ENCODE results near the gene STK17A.
"Not testable (repeated sequence)": the region's sequence is repeated elsewhere in the genome, so short reads cannot be mapped to it uniquely, and the experiment has no call there.

Gene STK17A

DNA sequence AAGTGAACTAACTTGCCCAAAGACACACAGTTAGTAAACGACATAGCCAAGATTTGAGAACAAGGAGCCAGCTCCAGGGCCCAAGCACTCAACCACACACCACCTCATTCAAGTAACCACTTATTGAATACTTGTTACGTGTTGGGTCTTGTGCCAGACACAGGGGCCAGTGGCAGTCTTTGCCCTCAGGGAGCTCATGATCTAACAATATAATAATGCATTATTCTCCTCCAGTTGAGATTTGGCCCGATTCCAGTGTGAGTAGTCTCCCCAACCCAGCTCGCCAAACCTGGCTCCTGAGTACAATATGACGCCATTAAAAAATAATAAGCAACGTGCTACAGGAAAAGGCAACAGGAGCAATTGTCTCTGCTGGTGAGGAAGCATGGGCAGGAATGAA is 14.4 kb upstream of the STK17A start:
- peak; percentile 99 for DNase-seq (ENCODE audit: low read depth)

DNA sequence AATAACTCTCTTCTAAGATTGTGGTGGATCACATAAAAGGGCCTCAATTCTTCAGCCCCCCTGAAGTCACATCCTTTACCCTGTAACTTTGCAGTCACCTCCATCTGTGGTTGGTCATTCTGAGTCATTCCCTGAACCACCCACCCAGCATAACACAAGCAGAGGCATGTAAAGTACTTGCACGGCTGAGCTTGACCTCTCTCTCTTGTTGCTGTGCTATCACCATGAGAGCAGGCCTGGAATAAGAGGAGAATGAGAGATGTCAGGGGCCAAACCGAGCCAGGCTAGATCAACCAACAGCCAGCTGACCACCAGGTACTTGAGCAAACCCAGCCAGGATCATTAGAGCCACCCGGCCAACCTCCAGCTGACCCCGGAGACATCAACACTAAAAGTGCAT is 13.5 kb upstream of the STK17A start:
- DNase-seq (ENCODE audit: low read depth), result peak; percentile 94

DNA sequence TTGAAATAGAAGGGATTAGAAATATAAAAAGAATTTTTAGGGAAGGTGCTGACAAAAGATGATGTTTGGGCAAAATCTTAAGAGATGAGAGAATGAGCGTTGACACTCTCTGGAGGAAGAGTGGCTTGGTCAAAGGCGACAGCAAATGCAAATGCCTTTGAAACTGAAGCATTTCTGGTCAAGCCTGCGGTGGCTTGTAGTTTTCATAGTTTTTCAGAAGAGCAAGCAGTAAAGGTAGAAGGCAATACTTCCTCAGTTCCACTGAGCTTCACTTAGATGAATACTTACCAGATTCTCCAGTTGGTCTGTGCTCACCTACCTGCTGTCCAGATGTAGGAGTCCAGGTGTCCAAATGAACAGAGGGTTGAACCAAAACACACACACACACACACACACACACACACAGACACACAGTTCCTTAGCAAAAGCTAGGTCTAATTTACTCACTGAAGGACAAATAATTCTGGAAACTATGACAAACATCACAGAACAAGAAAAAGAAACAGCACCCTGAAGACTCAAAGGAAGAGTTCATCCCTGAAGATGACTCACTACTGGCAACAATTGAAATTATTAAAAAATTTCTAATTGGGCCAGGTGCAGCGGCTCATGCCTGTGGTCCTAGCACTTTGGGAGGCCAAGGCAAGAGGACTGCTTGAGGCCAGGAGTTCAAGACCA is 12.1 kb upstream of the STK17A start:
- peak; percentile 53 for DNase-seq (ENCODE audit: low read depth)

DNA sequence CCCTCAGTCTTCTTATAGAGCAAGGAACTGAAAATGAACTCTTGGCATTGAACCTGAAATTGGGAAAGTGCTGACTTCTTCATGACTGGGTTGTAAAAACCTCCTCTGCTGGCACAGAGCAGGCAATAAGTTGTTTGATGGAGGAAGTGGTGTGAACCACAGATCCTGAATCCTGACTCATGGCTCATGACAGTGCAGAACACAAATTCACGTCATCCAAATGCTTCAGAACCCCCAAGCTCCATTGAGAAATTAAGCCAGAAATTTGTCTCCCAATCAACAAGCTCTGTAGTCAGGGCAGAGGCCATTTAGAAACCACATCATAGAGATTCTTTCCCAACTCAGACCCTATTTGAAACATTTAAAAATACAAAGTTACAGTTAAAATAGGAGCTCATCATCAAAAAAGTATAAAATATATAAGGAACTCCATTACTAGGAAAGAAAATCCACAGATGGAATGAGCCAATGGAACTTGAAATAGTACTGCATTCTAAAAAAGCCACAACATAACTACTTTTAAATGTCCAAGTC is 10.3 kb upstream of the STK17A start:
- peak; percentile 99 for DNase-seq (ENCODE audit: low read depth)

DNA sequence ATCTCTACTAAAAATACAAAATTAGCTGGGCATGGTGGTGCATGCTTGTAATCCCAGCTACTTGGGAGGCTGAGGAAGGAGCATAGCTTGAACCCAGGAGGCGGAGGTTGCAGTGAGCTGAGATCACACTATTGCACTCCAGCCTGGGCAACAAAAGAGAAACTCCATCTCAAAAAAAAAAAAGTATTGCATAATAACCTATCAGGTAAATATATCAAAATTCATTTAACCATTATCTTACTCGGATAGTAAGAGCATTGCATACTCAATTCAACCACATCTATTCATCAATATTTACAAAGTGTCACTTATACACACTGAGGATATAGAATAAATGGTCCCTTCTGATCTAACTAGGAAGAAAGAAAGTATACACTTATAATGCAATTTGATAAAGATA is 9.1 kb upstream of the STK17A start:
- not testable (repeated sequence) for DNase-seq (ENCODE audit: low read depth)

DNA sequence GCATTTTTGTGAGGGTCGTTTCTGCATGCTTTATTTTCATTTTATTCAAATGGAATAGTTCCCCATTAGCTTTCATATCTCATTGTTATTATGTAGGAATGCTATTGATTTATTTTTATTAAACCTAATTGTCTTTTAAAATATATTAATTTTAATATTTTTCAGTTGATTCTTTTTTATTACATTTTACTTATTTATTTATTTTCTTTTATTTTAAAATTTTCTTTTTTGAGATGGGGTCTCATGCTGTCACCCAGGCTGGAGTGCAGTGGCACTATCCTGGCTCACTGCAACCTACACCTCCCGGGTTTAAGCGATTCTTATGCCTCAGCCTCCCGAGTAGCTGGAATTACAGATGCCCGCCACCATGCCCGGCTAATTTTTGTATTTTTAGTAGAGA is 7.4 kb upstream of the STK17A start:
- DNase-seq (ENCODE audit: low read depth), result no peak

DNA sequence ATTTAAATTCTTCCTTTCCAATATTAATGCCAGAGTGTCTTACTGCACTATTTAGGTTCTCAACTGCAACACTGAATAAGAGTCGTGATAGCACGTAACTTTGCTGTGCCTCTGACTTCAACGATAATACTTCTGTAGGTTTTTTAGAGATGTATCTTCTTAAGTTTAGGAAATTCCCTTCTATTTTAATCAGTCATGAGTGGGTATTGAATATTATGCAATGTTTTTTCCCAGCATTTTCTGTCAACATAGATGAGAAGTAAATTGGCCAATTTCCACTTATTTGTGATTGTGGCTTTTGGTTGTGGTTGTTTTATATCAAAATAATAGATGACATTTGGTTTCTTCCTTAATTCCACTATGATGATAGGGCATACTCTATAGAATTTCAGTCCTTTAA is 6.7 kb upstream of the STK17A start:
- DNase-seq (ENCODE audit: low read depth), result no peak

DNA sequence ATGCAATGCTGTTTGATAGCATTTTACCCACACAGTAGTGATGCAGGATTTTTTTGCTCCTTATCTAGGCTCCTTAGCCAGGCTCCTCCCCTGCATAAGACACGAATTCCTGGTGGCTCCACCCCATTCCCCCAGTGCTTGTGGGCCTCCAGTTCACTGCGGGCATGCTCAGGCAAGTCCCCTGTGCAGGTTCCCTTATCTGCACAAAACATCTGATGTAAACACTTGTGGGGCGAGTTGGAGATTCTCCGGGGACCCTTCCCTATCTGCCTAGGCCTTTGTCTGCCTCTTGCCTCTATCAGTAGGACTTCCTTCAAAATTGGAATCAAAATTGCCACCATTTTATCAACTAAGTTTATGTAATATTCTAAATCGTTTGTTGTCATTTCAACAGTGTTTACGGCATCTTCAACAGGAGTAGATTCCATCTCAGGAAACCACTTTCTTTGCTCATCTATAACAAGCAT is 5.4 kb upstream of the STK17A start:
- DNase-seq (ENCODE audit: low read depth), result no peak

DNA sequence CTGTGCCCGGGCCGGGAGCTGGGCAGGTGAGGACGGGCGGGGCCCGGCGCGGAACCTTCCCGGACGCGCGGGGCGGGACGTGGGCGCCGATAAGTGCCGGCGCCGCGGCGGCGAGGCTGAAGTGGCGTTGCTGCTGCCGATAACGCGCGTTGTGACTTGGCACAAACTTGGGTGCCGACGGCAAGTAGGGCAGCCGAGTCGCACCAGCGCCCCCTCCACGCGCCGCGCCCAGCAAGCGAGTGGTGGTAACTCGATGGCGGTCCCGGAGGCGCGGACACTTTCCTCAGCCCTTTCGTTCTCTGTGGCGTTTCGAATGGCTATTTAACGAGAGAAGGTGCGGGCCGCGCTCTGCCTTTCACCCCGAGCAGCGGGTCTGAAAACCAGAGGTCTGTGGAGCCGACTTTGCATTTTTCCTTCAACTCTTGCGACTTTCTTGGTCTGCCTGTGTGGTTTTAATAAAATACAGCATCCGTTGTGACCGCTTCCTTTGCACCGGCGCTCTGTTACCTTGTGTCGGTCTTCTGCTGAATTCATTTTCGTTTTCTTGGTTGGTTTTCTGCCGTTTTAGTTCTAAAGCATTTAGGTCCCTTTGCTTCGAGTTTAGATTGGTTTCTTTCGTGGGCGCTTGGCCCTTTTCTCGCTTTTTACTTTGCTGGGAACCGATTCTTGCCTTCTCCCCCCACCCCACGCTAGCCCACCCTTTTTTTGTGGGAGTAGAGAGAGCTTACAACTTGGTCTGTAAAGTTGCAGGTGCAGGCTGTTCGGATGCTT is 701 bp downstream of the STK17A start:
- DNase-seq (ENCODE audit: low read depth), result peak; percentile 70

DNA sequence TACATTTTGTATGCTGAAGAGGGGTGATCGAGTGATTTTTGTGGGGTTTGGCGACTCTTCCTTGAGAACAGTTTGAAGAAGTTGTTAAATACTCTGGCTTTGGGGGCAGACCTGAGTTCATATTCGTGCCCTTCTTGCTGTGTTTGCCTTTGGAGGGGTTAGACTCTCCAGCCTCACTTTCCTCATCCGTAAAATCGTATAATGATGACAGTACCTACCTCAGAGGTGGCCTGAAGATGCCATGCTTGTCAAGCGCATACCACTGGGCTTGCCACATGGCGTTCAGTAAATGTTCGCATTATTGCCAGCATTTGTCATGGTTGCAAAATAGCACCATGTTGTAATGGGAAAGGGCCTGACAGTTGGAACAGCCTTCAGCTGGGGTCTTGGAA is 1.3 kb downstream of the STK17A start:
- peak; percentile 78 for DNase-seq (ENCODE audit: low read depth)

DNA sequence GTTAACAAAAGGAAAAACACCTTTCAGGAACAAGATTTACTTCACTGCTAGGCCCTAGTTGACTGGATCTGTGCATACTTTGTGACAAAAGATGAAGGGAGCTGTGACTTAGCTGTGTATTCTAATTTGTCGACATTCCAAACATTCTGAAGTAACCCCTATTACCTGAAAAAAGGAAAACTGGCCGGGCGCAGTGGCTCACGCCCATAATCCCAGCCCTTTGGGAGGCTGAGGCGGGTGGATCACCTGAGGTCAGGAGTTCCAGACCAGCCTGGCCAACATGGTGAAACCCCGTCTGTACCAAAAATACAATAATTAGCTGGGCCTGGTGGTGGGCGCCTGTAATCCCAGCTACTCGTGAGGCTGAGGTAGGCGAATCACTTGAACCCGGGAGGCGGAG is 1.8 kb downstream of the STK17A start:
- DNase-seq (ENCODE audit: low read depth), result not testable (repeated sequence)

DNA sequence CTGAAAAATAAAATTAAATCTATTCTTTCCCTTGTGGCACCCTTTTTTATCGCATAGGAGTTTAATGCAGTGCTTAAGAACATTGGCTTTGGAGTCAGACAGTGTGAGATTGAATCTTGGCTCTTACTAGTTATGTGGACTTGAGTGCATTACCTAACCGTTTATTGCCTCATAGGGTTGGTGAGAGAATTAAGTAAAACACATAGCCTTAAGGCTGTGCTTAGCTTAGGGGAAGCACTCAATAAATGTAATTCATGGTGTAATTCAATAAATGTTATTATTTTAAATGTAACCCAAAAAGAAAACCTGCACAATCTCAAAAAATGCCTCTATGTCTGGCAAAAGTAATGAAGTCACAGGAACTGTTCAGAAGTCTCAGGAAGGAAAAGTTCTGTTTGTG is 2.7 kb downstream of the STK17A start:
- DNase-seq (ENCODE audit: low read depth), result peak; percentile 64

DNA sequence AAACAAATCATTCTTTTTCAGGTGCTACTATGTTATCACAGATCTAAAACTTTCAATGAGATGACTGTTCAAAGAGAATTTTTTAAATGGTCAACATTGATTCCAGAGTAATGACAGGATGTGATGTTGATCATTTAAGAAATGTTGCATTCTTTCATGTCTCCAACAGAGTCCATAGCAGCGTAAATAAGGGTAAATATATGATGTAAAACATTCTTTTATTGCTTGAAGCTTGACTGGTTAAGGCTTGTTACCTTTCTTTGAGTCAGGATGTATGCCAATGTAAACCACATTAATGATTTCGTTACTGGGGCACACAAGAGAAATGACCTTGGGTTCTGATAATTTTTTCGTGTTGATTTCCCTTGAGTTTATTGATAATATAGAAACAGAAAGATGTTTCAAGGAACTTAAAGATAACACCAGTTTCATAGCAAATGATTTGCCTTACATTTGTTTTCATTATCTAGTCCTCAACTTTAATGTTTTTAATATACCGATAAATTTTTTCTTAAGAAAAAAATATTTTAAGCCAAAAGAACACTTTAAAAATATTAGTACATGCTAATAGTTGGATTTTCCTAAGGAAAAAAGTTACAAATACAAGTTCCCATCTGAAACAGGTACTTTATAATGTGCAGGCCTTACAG is 3.5 kb downstream of the STK17A start:
- peak; percentile 75 for DNase-seq (ENCODE audit: low read depth)

DNA sequence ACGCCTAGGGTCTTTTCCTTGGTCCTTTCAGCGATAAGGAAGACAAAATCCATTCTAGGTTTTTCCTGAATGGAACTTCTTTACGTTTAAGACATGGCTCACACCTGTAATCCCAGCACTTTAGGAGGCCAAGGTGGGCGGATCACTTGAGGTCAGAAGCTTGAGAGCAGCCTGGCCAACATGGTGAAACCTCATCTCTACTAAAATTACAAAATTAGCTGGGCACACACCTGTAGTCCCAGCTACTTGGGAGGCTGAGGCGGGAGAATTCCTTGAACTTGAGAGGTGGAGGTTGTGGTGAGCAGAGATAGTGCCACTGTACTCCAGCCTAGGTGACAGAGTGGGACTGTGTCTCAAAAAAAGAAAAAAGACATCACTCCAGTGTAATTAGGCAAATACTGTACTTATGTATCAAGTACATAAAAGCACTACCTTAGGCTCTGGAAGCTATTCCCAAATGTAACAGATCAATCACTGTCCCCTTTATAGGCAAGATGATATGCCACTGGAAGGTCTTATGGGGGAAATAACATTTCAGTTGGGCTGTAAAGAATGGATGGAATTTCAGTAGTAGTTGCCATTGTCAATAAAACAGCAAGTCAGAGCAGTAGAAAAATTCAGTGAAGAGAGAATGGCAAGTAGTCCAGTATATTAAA is 5.7 kb downstream of the STK17A start:
- no peak for DNase-seq (ENCODE audit: low read depth)

DNA sequence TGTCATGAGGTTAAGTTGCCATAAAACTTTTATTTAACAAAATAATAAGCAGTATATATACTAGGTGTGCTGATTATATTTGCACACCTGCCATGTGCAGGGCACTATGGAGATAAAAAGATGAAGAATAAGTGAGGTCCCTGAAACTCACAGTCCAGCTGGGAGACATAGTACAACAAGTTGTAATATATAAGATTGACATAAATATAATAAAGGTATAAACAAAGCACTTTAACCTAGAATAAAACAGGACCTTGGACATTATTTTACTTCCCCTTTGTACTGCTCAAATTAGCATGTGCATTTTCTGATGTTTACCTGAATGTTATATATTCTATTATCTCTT is 6.2 kb downstream of the STK17A start:
- DNase-seq (ENCODE audit: low read depth), result no peak

DNA sequence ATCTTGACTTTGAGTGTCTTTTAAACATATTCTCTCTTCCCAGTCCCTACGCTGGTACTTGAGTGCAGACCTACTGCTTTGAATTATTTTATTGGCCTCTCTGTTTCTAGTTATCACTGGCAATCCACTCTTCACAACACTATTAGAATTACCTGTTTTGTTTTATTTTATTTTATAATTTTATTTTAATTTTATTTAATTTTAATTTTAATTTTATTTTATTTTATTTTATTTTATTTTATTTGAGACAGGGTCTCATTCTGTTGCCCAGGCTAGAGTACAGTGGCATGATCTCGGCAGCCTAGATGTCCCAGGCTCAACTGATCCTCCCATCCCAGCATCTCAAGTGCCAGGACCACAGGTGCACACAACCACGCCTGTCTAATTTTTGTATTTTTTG is 6.8 kb downstream of the STK17A start:
- DNase-seq (ENCODE audit: low read depth), result no peak

DNA sequence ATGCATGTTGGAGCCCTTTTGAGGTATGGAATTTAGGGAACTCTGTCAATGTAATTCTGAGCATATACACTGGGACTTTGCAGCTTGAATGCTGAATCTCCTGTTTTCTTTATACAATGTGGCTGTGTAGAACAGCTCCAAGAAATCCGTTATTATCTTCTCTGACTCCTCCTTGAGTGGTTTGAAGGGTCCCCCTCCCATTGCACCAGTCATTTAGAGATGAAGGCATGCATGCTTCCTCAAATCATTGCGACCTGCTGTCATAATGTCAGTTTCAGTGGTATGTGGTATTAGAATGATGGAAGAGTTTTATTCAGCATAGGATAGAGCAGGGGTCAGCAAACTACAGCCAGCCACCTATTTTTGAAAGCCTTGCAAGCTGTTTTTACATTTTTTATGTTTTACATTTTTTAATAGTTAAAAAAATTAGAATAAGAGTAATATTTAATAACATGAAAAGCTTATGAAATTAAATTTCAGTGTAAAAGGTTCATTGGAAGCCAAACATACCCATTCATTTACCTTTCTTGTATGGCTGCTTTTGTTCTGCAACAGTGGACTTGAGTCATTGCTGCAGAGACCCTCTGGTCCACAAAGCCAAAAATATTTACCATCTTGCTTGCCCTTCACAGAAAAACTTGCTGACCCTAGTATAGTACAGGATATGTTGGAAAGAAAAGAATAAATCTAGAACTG is 8.1 kb downstream of the STK17A start:
- DNase-seq (ENCODE audit: low read depth), result no peak

DNA sequence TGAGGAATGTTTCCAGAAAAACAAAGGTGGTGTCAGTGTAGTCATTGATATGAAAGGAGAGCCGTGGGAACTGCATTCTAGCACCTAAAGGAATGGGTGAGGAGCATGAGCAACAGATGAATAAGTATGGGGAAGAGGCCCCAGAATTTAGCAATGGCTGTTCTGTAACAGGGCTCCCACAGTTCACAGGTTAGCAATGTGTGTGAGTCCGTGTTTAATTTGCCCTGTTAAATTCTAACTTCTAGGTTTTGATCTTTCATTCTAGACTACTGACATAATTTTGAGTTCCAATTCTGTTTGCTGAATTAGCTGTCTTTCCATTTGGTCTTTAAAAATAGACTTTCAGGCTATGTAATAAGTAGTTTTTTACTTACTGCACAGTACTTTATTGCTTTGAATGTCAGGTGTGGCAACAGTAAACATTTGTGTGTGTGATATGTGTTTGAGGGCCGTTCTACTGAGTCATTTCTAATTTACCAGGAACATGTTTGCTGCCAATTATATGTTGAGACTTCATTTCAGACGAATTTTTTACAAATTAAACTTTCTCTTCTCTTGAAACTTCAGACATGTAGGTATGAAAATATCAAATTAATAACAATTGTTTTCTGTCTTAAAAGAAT is 8.8 kb downstream of the STK17A start:
- peak; percentile 82 for DNase-seq (ENCODE audit: low read depth)

DNA sequence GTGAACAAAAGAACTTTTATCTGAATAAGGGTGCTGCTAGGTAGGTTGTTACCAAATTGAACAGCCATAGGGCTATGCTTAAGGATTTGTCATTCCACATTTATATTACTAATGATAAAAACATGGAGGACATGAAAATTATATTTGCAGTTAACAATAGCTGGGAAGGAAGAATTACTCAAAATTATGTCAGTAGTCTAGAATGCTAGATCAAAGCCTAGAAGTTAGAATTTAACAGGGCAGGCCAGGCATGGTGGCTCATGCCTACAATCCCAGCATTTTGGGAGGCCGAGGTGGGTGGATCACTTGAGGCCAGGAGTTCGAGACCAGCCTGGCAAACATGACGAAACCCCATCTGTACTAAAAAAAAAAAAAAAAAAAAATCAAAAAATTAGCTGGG is 9.4 kb downstream of the STK17A start:
- DNase-seq (ENCODE audit: low read depth), result peak; percentile 36

DNA sequence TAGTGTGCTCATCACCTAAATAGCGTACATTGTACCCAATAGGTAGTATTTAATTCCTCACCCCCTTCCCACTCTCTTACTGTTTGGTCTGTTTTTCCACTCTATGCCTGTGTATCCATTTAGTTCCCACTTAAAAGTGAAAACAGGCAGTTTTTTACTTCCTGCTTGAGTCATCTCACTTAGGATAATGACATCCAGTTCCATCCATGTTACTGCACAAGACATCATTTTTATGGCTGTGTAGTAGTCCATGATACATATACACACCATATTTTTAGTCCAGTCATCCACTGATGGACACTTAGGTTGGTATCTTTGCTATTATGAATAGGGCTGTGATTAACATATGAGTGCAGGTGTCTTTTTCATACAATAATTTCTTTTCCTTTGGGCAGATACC is 10.1 kb downstream of the STK17A start:
- peak; percentile 44 for DNase-seq (ENCODE audit: low read depth)

DNA sequence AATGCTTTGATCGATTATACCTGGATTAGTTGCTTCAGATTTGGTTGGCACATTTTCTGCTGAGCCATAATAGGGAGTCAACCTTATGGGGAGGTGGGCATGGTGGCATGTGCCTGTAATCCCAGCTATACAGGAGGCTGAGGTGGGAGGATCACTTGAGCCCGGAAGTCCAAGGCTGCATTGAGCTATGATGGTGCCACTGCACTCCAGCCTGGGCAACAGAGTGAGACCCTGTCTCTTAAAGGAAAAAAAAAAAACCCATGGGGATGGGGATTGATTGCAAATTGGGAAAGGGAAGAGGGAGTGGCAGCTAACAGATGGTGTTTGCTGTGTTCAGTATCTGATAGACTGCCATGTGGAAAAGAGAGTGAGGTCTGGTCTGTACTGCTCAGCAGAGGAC is 11.1 kb downstream of the STK17A start:
- DNase-seq (ENCODE audit: low read depth), result no peak

Data from ELR (cell line).